Lower leg skin (tissue), 3 donors: ENCODE data around the gene SHC3.

ENCODE experiments used
- CTCF ChIP-seq, 3 donors: fragments of 450-650 bp; IDR thresholded peaks; one replicate each; pipeline ENCODE4 v1.5.1; 2016; ENCODE audit warnings: antibody characterized with exemption in 3 of 3, mild to moderate bottlenecking in 3 of 3, moderate library complexity in 2 of 3
- POLR2A ChIP-seq, 2 donors: fragments of 450-650 bp; IDR thresholded peaks; one replicate each; pipeline ENCODE4 v1.6.1; 2016 to 2017; ENCODE audit warnings: antibody characterized with exemption in 2 of 2, mild to moderate bottlenecking in 1 of 2, moderate library complexity in 1 of 2

GRCh38 chr9:89029788-89030187 lies 148.8 kb downstream of the SHC3 start:
- TF ChIP-seq CTCF (IDR thresholded peaks at IDR 0.05) (no peak), POLR2A (IDR thresholded peaks at IDR 0.05) (no peak)
